NCI-H226 (cell line): ENCODE data around the gene SOCS4.
"Not testable (repeated sequence)": the region's sequence is repeated elsewhere in the genome, so short reads cannot be mapped to it uniquely, and the experiment has no call there.

Experiments
- DNase-seq: peaks from one replicate; pipeline ENCODE4 v3.0.0-alpha.2; 2015

Gene SOCS4

GRCh38 chr14:55026793-55027561, at the start of gene SOCS4, which contains the start of gene WDHD1:
TSS of gene SOCS4 (plus strand) at chr14:55027236. CDS start at chr14:55043042, 15,806 bp downstream.
TSS of gene WDHD1 (minus strand) at chr14:55027099. CDS start at chr14:55026787, 312 bp downstream.
- peak; percentile 85 for DNase-seq

GRCh38 chr14:54979039-54979438, 48.0 kb upstream of the SOCS4 start:
- DNase-seq, result no peak

GRCh38 chr14:54981698-54982097, 45.3 kb upstream of the SOCS4 start:
- no peak for DNase-seq

- DNase-seq, result no peak
Observed at GRCh38 chr14:54985156-54985555, 41.9 kb upstream of the SOCS4 start.

- no peak for DNase-seq
Observed at GRCh38 chr14:55000381-55000780, 26.7 kb upstream of the SOCS4 start.

GRCh38 chr14:55005071-55005470, 22.0 kb upstream of the SOCS4 start:
- DNase-seq, result no peak

GRCh38 chr14:55015006-55015405, 12.0 kb upstream of the SOCS4 start:
- DNase-seq, result no peak

GRCh38 chr14:55019968-55020554, 7.0 kb upstream of the SOCS4 start:
- DNase-seq, result peak; percentile 12

- not testable (repeated sequence) for DNase-seq
Observed at GRCh38 chr14:55024365-55024764, 2.7 kb upstream of the SOCS4 start.

- no peak for DNase-seq
Observed at GRCh38 chr14:55025948-55026347, 1.1 kb upstream of the SOCS4 start.

- no peak for DNase-seq
Observed at GRCh38 chr14:55026441-55026792, 619 bp upstream of the SOCS4 start.

GRCh38 chr14:55028066-55028465, 1.0 kb downstream of the SOCS4 start:
- no peak for DNase-seq

GRCh38 chr14:55028476-55028875, 1.4 kb downstream of the SOCS4 start:
- no peak for DNase-seq

GRCh38 chr14:55031190-55031589, 4.2 kb downstream of the SOCS4 start:
- DNase-seq, result no peak

GRCh38 chr14:55037995-55038394, 11.0 kb downstream of the SOCS4 start:
- DNase-seq, result not testable (repeated sequence)

GRCh38 chr14:55038708-55039107, 11.7 kb downstream of the SOCS4 start:
- DNase-seq, result no peak

GRCh38 chr14:55043528-55043927, 16.5 kb downstream of the SOCS4 start:
- no peak for DNase-seq

- no peak for DNase-seq
Observed at GRCh38 chr14:55045087-55045486, 18.1 kb downstream of the SOCS4 start.

- no peak for DNase-seq
Observed at GRCh38 chr14:55047301-55048053, 20.4 kb downstream of the SOCS4 start.

GRCh38 chr14:55048900-55049436, 21.9 kb downstream of the SOCS4 start:
- DNase-seq, result no peak

- no peak for DNase-seq
Observed at GRCh38 chr14:55051165-55051422, 24.1 kb downstream of the SOCS4 start.

- DNase-seq, result peak; percentile 92
Observed at GRCh38 chr14:55051423-55052268, 24.6 kb downstream of the SOCS4 start, which contains the start of gene MAPK1IP1L. TSS of gene MAPK1IP1L (plus strand) at chr14:55051647. CDS start at chr14:55061684, 10,037 bp downstream.
